GM19099 (cell line): ENCODE data around the gene CFAP157.

Source experiments
- POLR2A ChIP-seq: IDR thresholded peaks from 3 replicates; pipeline ENCODE4 v1.6.1; 2011; ENCODE audit warnings: low read depth; ENCODE audit not compliant: insufficient read length; ENCODE audit errors: extremely low read depth

CFAP157 gene

DNA sequence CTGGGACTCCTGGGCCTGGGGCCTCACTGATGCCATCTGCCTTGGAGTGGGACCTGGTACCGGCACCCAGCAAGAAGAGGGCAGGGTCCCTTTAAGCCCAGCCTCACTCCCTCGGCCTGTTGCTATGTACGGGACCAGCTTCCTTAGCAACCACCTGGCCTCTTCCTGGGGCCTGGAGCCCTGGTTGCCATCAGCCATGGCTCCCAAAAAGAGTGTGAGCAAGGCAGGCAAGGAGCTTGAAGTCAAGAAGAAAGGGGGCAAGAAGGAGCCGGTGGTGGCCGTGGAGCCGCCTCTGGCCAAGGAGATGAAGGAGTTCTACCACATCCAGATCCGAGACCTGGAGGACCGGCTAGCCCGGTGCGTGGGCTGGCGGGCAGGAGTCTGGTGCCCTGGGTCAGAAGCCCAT lies at the start of gene CFAP157:
Gene CFAP157, plus strand, starts transcription at position 153 of the 406 bp plus-strand sequence. Its CDS starts 44 bp downstream, at position 197.
- no peak for TF ChIP-seq POLR2A

DNA sequence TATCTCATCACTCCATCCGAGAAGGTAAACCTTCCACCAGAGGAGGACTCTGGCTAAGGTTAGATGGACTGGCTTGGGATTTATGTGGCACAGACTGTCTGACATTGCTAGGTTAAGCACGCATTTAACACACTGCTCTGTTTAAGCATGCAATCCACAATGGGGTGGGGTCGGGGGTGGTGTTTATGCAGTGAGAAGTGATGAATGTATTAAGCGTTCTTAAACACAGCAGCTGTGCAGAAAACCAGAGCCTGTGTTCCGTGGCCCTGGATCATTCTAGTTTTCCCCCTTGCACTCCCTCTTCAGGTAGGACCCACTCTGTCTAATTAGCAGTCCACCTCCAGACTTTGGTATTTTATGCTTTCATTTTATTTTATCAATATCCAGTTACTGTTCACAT lies 48.4 kb upstream of the CFAP157 start:
- TF ChIP-seq POLR2A, result no peak

DNA sequence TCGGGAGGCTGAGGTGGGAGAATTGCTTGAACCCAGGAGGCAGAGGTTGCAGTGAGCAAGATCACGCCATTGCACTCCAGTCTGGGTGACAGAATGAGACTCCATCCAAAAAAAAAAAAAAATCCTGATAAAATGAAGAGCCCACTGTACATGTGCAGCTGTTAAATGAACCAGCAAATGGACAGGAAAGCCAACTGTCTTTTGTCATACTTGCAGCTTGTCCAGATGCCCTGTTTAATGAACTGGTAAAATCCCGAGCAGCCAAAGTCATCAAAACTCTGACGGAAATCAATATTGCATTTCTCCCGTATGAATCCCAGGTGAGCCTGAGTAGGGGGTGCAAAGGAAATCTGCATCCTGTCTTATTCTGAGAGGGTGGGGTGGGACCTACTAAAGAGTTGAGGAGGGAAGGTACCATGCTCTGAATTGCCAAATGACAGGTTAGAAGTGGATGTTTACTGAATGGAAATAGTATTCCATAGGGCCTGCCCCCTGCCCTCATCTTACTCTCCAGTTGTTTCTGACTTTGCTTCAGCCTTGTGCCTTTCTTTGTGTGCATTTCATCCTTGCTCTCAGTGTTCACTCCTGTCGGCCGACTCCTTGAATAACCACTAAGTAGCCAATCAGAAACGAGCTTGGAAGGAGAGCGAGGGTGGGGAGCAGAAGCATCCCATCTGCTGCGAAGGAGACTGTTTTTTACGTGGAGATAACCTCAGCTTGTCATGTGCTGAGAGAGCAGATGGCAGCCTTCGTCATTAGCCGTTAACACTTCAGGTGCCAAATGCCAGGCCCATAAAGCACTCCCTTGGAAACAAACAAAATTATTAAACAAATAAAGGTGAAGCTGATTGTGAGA lies 45.7 kb upstream of the CFAP157 start:
- TF ChIP-seq POLR2A, result no peak

DNA sequence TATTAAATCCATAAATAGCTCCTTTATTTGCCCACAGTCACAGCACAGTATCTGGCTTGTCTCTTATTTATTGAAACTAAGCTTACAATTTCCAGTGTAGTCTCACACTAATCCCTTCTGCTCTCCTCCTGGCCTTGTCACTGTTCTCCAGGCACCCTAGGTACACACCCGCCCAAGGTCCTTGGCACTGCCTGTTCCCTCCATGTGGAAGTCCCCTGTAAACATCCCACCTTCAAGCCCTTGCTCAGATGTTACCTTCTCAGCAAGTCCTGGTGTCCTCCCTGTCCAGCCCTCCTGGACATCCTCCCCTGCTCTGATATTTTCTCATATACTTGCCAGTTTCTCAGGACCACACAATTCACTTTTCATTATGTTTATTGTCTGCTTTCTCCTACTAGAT lies 44.2 kb upstream of the CFAP157 start:
- no peak for TF ChIP-seq POLR2A

DNA sequence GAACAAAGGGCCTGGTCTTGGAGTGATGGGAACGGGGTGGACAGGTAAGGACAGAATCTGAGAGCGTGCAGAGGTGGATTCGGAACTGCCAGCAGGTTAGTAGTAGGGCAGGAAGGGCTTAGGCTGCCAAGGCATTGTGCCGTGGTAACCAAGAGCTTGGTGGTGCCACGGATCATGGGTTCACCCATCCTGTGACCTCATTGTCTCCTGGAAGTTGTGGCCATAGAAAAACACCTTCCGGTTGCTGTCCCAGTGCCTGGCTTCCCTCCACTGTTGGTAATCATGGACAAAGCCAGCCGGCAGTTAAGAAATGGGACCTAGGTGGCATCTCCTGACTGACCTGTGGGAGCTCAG lies 42.5 kb upstream of the CFAP157 start:
- no peak for TF ChIP-seq POLR2A

DNA sequence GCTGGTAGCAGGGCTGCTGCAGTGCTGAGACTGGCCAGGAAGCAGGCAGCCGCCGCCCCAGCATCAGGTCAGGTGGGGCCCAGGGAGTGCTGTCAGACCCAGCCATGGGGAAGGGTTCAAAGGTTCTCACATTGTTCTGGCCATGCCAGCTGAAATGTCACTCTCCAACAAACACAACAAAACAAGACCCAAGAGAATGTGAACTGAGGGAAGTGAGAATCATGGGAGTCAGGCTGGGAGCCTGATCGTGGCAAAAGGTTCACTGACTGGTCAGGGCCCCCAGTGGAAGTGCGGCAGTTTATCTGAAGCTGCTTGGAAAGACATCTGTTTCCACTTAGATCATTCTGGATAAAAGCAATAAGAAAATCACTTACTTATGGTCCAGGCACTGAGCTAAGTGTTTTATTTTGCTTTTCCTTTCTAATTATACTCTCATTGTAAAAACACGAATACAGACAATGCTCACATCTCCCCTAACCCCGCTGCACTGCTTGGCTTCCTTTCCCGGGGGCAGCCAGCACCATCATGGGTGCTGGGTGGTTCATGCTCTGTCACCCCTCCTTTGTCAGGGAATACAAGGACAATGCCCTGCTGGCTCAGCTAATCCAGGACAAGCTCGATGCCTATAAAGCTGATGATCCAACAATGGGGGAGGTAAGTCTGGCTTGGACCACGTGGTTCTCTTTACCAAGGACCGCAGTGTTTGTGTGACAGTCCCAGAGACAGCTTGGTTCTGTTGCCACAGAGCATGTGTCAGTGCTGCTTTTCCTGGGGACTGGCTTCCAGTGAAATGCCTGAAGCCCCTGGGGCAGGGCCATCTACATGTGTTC lies 41.9 kb upstream of the CFAP157 start:
- no peak for TF ChIP-seq POLR2A

DNA sequence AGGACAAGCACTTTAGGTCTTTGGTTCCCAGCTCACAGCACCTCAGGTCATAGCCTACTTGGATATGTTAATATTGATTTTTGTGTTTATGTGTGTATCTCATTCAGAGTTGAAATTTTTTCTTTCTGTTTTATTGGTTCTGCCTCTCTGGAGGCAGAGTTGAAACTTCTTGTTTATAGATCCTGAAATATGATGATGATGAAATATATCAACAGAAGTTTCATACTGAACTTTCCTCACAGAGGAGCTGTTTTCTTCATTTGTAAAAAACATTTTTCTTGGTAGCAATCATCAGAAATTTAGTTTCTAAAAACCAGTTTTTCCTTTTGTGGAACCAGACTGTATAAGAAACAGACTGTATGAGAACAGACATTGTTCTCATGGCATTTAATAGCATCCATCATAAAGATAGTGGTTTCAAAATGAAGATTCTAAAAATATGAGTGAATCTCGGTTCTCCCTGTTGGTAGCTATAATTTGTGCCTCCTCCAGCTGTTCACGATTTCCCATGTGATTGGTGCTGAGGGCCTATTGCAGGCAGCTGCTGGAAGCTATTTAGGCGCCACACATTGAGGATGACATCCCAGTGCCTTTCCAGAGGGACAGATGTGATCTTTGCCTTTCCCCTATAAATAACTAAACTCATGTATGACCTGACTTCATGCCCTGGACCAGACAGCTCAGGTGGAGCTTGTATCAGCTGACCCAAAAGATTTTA lies 39.5 kb upstream of the CFAP157 start:
- no peak for TF ChIP-seq POLR2A

DNA sequence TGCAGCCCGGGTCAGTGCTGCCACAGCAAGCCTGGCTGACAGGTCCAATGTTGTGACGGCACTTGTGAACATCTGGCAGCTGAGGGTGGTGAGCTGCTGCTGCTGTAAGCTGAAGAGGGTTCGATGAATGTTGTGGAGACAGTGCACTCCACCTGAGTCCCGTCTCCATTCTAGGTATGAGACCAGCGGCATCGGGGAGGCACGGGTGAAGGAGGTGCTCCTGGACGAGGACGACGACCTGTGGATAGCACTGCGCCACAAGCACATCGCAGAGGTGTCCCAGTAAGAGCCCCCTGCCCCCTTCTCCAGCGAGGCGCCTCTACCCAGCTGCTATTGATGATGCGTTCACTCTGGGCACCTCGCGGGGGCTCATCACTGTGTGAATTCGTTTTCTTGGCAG lies 38.9 kb upstream of the CFAP157 start:
- TF ChIP-seq POLR2A, result no peak

DNA sequence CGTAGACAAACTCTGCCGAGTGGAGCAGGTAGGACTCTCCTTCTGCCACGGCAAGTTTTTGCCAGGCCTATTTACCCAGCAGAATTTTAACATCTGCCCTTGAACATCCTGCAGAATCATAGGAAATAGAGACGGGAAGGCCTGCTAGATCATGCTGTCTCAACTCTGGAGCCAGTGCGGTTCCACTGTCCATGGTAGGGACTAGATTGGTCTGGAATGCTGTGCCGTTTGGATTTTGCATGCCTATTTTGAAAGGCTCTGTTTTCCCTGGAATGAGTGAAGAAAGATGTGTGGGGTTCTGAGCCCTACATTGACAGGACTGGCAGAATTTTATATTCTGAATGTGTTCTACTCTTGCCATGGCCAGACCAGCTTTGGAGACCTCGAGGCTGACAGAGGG lies 33.6 kb upstream of the CFAP157 start:
- TF ChIP-seq POLR2A, result no peak

DNA sequence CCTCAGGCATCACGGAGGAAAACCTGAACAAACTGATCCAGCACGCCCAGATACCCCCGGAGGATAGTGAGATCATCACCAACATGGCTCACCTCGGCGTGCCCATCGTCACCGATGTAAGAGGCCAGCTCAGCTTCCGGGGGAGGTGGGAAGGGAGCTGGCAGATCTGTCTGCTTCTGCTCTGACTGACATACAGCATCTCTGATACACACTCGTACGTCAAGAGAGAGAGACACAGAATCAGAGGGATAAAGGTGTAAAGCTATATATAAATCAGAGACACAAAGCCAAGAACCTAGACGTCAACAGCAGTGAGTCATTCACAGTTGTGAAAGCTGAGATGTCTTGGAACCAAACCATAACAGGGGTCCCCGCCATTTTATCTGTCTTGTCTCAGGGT lies 30.1 kb upstream of the CFAP157 start:
- TF ChIP-seq POLR2A, result no peak

DNA sequence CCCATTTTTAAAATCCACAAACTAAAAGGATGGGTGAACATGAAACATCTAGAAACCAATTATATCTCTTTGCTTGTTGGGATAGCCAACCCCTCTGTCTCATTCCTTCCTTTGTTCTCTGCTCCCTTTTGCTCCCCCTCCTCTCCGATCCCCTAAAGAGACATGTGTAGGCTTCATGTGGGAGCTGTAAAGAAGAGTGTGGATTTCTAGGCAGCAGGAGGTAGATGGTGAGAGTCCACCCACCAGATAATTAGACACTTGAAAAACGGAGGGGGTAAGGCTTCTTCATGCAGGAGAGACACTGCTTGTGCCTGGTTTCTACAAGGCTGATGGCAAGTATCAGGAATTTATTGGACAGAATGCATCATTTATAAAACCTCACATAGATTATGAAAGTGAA lies 27.3 kb upstream of the CFAP157 start:
- TF ChIP-seq POLR2A, result no peak

DNA sequence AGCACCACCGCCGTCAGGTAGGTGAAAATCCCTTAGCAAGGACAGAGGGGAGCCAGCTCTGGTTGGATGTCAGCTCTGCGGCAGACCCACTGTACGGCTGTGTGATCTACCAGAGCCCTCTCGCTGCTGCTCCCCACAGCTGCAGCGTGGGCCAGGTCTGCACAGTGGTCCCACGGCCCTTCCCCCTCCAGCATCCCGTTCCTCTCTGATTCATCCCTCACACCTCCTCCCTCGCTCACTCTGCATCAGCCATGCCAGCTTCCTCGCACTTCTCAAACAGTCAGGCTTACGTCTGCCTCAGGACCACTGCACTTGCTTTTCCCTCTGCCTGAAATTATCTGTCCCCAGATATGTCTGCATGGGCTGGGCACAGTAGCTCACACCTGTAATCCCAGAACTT lies 26.6 kb upstream of the CFAP157 start:
- TF ChIP-seq POLR2A, result no peak

DNA sequence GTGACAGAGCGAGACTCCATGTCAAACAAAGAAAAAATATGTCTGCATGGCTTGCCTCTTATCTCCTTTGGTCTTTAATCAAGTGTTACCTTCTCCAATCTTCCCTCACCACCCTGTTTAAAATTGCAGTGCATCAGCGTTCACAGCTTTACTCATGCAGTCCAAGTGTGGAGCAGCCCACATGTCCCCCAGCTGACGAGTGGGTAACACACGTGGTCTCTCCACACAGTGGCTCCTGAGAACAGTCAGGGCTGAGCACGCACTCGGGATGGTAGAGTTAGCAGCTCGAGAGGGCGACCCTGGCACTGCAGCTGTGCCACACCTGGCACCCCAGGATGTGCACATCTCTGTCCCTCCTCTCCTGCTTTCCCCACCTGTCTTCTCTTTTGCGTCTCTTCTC lies 25.9 kb upstream of the CFAP157 start:
- TF ChIP-seq POLR2A, result no peak

DNA sequence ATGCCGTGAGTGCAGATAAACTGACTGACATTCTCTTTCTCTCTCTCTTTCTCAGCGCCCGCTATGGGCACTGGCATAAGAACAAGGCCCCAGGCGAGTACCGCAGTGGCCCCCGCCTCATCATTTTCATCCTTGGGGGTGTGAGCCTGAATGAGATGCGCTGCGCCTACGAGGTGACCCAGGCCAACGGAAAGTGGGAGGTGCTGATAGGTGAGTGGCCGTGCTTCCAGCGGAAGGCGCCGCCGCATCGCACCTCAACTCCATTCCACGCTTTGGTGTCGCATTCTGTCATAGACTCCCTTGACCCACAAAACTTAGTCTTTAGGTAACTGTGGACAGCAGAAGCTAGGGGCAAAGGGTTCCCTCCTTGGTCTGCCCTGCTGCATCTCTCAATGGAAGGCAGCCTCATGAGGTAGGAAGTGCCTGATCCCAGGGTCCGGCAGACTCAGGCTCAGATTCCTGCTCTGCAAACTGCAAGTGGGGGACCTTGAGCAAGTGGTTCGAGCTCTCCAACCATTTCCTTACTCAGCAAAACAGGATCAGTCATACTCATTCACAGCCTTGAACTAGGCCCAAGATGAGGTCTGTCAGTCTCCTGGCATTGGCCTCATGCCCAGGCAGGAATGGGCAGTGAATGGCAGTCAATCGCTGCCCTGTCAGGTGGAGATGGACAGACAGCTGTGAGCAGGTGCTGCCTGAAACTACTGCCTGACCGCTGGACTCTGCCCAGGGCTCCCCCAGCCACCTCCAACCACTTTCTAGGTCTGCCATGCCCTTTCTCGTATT lies 24.2 kb upstream of the CFAP157 start:
- TF ChIP-seq POLR2A, result no peak

DNA sequence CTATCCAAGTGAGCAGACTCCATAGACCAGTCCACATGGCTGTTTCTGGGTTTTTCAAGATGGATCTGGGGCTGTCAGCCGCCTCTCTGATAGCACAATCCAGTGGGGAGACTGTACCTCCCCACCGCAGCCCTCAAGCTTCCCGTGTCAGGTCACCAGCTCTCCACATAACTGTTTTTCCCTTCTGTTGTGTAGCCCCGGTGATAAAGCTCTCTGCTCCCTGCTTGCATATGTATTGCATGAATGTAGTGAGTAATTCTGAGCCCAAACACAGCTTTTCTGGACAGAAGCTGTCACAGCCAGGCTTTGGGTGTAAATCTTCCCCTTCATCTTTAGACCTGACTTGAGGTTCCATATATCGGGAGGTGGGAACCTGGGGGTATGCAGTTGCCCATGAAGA lies 23.1 kb upstream of the CFAP157 start:
- TF ChIP-seq POLR2A, result no peak

DNA sequence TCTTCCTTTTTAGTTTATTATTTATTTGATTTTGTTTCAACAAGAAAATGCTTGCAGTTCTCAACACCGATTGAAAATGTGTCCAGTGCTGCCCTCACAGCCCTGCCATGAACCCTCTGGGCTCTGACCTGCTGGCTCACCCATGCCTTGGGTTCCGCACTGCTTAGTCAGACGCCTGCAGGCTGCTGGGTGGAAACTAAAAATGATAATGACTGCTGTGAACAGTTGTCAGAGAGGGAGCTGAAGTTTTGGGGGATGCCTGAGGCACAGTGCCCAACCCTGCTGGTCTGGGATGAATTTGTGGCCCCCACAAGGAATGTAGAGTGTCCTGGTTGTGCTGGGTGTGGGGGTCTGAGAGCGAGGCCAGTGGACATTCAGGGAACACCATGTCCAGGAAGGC lies 22.2 kb upstream of the CFAP157 start:
- TF ChIP-seq POLR2A, result no peak
